GM19238 (cell line): ENCODE results near the gene SEMA3A.
"Not testable (repeated sequence)": the region's sequence is repeated elsewhere in the genome, so short reads cannot be mapped to it uniquely, and the experiment has no call there.

Experiments used
- DNase-seq: peaks from one replicate; pipeline ENCODE4 v3.0.0; 2011; ENCODE audit warnings: low spot score; ENCODE audit not compliant: insufficient read length

Gene SEMA3A

GRCh38 chr7:84069033-84069432 is 125.6 kb downstream of the SEMA3A start:
- DNase-seq, result no peak

GRCh38 chr7:84062489-84062901 is 132.1 kb downstream of the SEMA3A start:
- not testable (repeated sequence) for DNase-seq

- DNase-seq, result no peak
These were observed 133.8 kb downstream of the SEMA3A start for GRCh38 chr7:84060760-84061261.

GRCh38 chr7:84060000-84060399 is 134.6 kb downstream of the SEMA3A start:
- no peak for DNase-seq

- DNase-seq, result no peak
These were observed 136.1 kb downstream of the SEMA3A start for GRCh38 chr7:84058311-84059076.

GRCh38 chr7:84057576-84057975 is 137.0 kb downstream of the SEMA3A start:
- DNase-seq, result no peak

- no peak for DNase-seq
These were observed 138.5 kb downstream of the SEMA3A start for GRCh38 chr7:84055904-84056605.

GRCh38 chr7:84055199-84055598 is 139.4 kb downstream of the SEMA3A start:
- DNase-seq, result not testable (repeated sequence)

GRCh38 chr7:84049071-84049836 is 145.3 kb downstream of the SEMA3A start:
- DNase-seq, result no peak

- DNase-seq, result no peak
These were observed 147.5 kb downstream of the SEMA3A start for GRCh38 chr7:84047085-84047484.

- DNase-seq, result no peak
These were observed 149.8 kb downstream of the SEMA3A start for GRCh38 chr7:84044834-84045233.

GRCh38 chr7:84043661-84044191 is 150.9 kb downstream of the SEMA3A start:
- DNase-seq, result no peak

GRCh38 chr7:84042110-84042539 is 152.5 kb downstream of the SEMA3A start:
- DNase-seq, result no peak

- no peak for DNase-seq
These were observed 152.9 kb downstream of the SEMA3A start for GRCh38 chr7:84041649-84042048.

- DNase-seq, result no peak
These were observed 154.2 kb downstream of the SEMA3A start for GRCh38 chr7:84040355-84040754.

- DNase-seq, result no peak
These were observed 155.2 kb downstream of the SEMA3A start for GRCh38 chr7:84039432-84039831.

GRCh38 chr7:84027678-84028077 is 166.9 kb downstream of the SEMA3A start:
- DNase-seq, result no peak

GRCh38 chr7:84025332-84025927 is 169.2 kb downstream of the SEMA3A start:
- DNase-seq, result no peak

GRCh38 chr7:84022684-84023308 is 171.8 kb downstream of the SEMA3A start:
- no peak for DNase-seq

GRCh38 chr7:84022009-84022408 is 172.6 kb downstream of the SEMA3A start:
- DNase-seq, result no peak
